ENCODE results near the gene CDC40.

DNA sequence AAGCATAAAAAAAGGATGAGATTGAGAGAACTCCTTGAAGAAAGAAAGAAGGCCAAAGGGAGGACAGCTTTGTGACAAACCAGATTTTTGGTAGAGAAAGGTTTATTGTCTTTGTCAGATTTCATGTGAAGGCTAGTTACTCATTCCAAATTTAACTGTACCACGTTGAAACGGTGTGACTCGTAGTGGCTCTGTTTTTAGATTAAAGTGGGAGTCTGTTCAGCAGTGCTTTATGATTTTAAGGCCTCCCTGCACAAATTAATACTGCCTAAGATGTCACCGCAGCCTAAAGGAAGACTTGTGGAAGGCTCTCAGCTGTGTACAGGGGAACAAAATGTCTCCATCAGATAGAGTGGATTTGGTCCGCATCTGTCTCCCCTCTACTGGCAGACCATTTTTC lies 35.9 kb downstream of the CDC40 start:
- TF ChIP-seq ETS2 (tag; IDR thresholded peaks at IDR 0.05; ENCODE audit: borderline replicate concordance, poor library complexity, severe bottlenecking), result no peak
- no peak for TF ChIP-seq MAFK (IDR thresholded peaks at IDR 0.05; ENCODE audit: low read length)
- TF ChIP-seq POLR2A (conservative IDR thresholded peaks at IDR 0.05), result no peak
- TF ChIP-seq CTCF (IDR thresholded peaks at IDR 0.05 in 2 of 3, conservative IDR thresholded peaks at IDR 0.05 in 1 of 3; ENCODE audit: insufficient read depth in 2 of 3, low read depth in 1 of 3, low read length in 3 of 3), result no peak
- TF ChIP-seq BRD9 (IDR thresholded peaks at IDR 0.05; ENCODE audit: low read depth, partially characterized antibody), result no peak
- no peak for TF ChIP-seq ZBTB7A (IDR thresholded peaks at IDR 0.05; ENCODE audit: borderline replicate concordance, control insufficient read depth, low read depth, low read length)
- no peak for TF ChIP-seq MTA3 (IDR thresholded peaks at IDR 0.05; ENCODE audit: borderline replicate concordance)
- TF ChIP-seq HDAC6 (IDR thresholded peaks at IDR 0.05; ENCODE audit: low read depth, low read length), result no peak
- TF ChIP-seq CBX2 (IDR thresholded peaks at IDR 0.05; ENCODE audit: insufficient read depth, low read length, poor library complexity, severe bottlenecking), result no peak
- TF ChIP-seq CEBPB (tag; IDR thresholded peaks at IDR 0.05), result no peak
- TF ChIP-seq ZBTB43 (CRISPR knock-in tag; IDR thresholded peaks at IDR 0.05), result no peak
